ENCODE data around the gene TIAM2. TPM values are rescaled to one million over a fixed set of nuclear protein-coding genes. Genes with fewer than 3 reads are reported as not detected.

Gene TIAM2
- total and polyA plus RNA-seq, 9 donors: 9.1 to 15.6 (median 10.3) TPM

GRCh38 chr6:155066921-155067680, 72.0 kb downstream of the TIAM2 start:
- no peaks in the 10 kb centered on the region for H3K4me1 ChIP-seq (ENCODE audit: insufficient read depth)
- H3K27ac ChIP-seq: no peak overlapping the region
- intact Hi-C loops (cut with DNase I): no loop called here
- no peak for DNase-seq
- WGBS, 3 donors: 73 to 84% (median 79%) methylated on average over 7 of the region's 7 CpGs
- H3K9me3 ChIP-seq: no peaks in the 10 kb centered on the region
- H3K4me3 ChIP-seq: no peak overlapping the region
- TF ChIP-seq CTCF (IDR thresholded peaks at IDR 0.05) (no peak), POLR2A (IDR thresholded peaks at IDR 0.05) (no peak), EP300 (IDR thresholded peaks at IDR 0.05) (no peak)
- H3K36me3 ChIP-seq: no peaks in the 10 kb centered on the region
- no peaks in the 10 kb centered on the region for H3K27me3 ChIP-seq

DNA sequence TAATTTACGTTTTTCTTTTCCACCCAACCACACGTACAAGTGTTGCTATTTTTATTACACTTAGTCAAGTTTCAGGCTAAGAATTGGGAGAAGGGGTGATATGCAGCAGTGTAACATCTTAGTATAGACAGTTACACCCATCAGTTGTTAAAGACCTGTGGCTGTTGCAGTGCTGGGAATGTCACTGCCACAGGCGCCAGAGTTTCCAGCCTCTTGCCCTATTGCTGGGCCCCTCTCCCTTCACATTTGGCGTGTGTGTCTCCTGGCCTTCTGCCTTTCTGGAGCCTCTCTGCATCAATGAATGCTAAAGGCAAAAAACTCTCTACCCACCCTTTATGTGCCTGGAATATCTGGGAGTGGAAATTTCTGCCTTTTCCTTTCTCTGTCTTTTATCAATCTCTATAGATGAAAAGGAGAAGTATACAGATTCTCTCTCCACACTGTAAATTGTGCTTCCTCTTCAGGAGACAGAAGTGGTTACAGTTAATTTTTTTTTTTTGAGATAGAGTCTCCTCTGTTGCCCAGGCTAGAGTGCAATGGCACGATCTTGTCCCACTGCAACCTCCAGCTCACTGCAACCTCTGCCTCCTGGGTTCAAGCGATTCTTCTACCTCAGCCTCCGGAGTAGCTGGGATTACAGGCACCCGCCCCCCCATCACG, 73.0 kb downstream of the TIAM2 start:
- H3K36me3 ChIP-seq: no peaks in the 10 kb centered on the region
- intact Hi-C loops (cut with DNase I): no loop called here
- TF ChIP-seq EP300 (IDR thresholded peaks at IDR 0.05): no peak
- no peak for TF ChIP-seq POLR2A (IDR thresholded peaks at IDR 0.05)
- no peak for TF ChIP-seq CTCF (IDR thresholded peaks at IDR 0.05)
- no peaks in the 10 kb centered on the region for H3K9me3 ChIP-seq
- H3K4me1 ChIP-seq (ENCODE audit: insufficient read depth): no peaks in the 10 kb centered on the region
- H3K27ac ChIP-seq: no peak overlapping the region
- H3K4me3 ChIP-seq: no peak overlapping the region
- H3K27me3 ChIP-seq: no peaks in the 10 kb centered on the region
- DNase-seq: no peak
- 72 to 84% (median 80%) methylated on average over 9 of the region's 9 CpGs for WGBS, 3 donors

DNA sequence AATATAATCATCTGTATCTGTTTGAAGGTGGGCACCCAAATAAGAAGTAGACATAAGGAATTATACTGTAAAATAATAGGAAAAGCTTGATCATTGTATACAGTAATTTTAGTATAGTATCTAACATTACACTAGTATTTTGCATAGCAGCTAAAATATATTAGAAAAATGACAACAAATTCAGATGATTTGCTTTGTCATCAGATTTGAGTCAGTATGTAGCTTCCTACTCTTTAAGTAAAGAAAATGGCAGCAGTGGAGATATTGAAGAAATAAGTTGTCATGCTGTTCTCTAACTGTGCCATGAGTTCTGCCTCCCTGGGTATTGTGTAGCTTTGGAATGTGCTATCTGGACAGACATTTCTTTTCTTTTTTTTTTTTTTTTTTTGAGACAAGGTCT, 74.4 kb downstream of the TIAM2 start:
- no peak overlapping the region for H3K27ac ChIP-seq
- no peak overlapping the region for H3K4me3 ChIP-seq
- no peak for DNase-seq
- intact Hi-C loops (cut with DNase I): no loop called here
- no peaks in the 10 kb centered on the region for H3K4me1 ChIP-seq (ENCODE audit: insufficient read depth)
- H3K36me3 ChIP-seq: no peaks in the 10 kb centered on the region
- H3K27me3 ChIP-seq: no peaks in the 10 kb centered on the region
- TF ChIP-seq POLR2A (IDR thresholded peaks at IDR 0.05) (no peak), CTCF (IDR thresholded peaks at IDR 0.05) (no peak), EP300 (IDR thresholded peaks at IDR 0.05) (no peak)
- H3K9me3 ChIP-seq: no peaks in the 10 kb centered on the region

- DNase-seq: no peak
- TF ChIP-seq EP300 (IDR thresholded peaks at IDR 0.05): no peak
- no peak for TF ChIP-seq CTCF (IDR thresholded peaks at IDR 0.05)
- TF ChIP-seq POLR2A (IDR thresholded peaks at IDR 0.05): no peak
- intact Hi-C loops (cut with DNase I): no loop called here
- H3K4me1 ChIP-seq (ENCODE audit: insufficient read depth): peaks cover 9% of the 10 kb centered on the region
- H3K36me3 ChIP-seq: no peaks in the 10 kb centered on the region
- WGBS, 3 donors: 93 to 95% (median 95%) methylated on average over 12 of the region's 12 CpGs
- no peaks in the 10 kb centered on the region for H3K9me3 ChIP-seq
- H3K27me3 ChIP-seq: no peaks in the 10 kb centered on the region
- no peak overlapping the region for H3K4me3 ChIP-seq
- H3K27ac ChIP-seq: no peak overlapping the region
Measured at GRCh38 chr6:155075930-155076695, 81.0 kb downstream of the TIAM2 start.

All from ovary (tissue), 9 donors.